Measurements from ENCODE around the gene TGFBR3.

DNA sequence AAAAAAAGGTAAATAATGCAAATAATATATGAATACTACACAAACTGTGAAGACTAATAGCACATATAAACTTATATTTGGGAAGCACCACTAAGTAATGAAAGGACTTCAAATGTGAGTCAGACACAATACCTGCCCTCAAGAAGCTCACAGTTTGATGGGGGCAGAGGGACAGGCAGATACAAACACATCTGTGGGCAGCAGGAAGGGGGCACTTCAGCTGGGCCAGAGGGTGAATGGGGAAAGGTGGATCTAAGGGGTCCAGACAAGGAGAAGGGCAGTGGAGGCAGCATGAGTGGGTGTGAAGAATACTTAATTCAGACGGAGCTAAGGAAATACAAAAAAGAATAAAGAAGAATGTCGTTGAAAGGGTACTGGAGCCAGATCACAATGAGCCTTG is 114.2 kb downstream of the TGFBR3 start:
- TF ChIP-seq TCF12 (IDR thresholded peaks at IDR 0.05; ENCODE audit: low read depth, low read length) (no peak), GABPA (IDR thresholded peaks at IDR 0.05; ENCODE audit: borderline replicate concordance, insufficient read depth, low read length) (no peak), EP300 (IDR thresholded peaks at IDR 0.05; ENCODE audit: borderline replicate concordance in 1 of 2, low read depth in 2 of 2, low read length in 2 of 2) (no peak), POLR2AphosphoS5 (IDR thresholded peaks at IDR 0.05; ENCODE audit: low read depth, low read length) (no peak)
- TF ChIP-seq, protein P1, sequence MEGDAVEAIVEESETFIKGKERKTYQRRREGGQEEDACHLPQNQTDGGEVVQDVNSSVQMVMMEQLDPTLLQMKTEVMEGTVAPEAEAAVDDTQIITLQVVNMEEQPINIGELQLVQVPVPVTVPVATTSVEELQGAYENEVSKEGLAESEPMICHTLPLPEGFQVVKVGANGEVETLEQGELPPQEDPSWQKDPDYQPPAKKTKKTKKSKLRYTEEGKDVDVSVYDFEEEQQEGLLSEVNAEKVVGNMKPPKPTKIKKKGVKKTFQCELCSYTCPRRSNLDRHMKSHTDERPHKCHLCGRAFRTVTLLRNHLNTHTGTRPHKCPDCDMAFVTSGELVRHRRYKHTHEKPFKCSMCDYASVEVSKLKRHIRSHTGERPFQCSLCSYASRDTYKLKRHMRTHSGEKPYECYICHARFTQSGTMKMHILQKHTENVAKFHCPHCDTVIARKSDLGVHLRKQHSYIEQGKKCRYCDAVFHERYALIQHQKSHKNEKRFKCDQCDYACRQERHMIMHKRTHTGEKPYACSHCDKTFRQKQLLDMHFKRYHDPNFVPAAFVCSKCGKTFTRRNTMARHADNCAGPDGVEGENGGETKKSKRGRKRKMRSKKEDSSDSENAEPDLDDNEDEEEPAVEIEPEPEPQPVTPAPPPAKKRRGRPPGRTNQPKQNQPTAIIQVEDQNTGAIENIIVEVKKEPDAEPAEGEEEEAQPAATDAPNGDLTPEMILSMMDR (IDR thresholded peaks at IDR 0.05; ENCODE audit: control extremely low read depth in 1 of 3, insufficient read depth in 1 of 3, low read depth in 1 of 3, low read length in 3 of 3): no peak
- TF ChIP-seq, protein P2, sequence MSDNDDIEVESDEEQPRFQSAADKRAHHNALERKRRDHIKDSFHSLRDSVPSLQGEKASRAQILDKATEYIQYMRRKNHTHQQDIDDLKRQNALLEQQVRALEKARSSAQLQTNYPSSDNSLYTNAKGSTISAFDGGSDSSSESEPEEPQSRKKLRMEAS (IDR thresholded peaks at IDR 0.05): no peak

Data from H1 (cell line).